ENCODE data around the gene KIAA0319L.
"Not testable (repeated sequence)": the region's sequence is repeated elsewhere in the genome, so short reads cannot be mapped to it uniquely, and the experiment has no call there.

KIAA0319L gene

DNA sequence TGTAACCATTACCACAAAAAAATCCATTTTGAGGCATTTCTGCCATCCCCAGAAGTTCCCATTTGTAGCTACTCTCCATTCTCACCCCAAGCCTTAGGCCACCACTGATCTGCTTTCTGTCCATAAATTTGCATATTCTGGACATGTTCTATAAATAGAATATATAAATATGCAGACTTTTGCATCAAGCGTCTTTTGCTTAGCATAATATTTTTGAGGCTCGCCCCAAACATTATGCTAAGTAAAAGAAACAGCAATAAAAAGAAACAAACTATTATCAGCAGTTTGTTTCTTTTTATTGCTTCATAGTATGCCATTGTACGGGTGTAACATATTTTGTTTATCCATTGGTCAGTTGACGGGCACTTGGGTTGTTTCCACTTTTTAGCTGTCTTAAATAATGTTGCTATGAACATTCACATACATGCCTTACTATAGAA is 23.8 kb upstream of the KIAA0319L start:
- DNase-seq: no peak

DNA sequence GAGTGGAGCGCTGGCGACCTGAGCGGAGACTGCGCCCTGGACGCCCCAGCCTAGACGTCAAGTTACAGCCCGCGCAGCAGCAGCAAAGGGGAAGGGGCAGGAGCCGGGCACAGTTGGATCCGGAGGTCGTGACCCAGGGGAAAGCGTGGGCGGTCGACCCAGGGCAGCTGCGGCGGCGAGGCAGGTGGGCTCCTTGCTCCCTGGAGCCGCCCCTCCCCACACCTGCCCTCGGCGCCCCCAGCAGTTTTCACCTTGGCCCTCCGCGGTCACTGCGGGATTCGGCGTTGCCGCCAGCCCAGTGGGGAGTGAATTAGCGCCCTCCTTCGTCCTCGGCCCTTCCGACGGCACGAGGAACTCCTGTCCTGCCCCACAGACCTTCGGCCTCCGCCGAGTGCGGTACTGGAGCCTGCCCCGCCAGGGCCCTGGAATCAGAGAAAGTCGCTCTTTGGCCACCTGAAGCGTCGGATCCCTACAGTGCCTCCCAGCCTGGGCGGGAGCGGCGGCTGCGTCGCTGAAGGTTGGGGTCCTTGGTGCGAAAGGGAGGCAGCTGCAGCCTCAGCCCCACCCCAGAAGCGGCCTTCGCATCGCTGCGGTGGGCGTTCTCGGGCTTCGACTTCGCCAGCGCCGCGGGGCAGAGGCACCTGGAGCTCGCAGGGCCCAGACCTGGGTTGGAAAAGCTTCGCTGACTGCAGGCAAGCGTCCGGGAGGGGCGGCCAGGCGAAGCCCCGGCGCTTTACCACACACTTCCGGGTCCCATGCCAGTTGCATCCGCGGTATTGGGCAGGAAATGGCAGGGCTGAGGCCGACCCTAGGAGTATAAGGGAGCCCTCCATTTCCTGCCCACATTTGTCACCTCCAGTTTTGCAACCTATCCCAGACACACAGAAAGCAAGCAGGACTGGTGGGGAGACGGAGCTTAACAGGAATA is 20.1 kb upstream of the KIAA0319L start:
- peak; percentile 61 for DNase-seq

DNA sequence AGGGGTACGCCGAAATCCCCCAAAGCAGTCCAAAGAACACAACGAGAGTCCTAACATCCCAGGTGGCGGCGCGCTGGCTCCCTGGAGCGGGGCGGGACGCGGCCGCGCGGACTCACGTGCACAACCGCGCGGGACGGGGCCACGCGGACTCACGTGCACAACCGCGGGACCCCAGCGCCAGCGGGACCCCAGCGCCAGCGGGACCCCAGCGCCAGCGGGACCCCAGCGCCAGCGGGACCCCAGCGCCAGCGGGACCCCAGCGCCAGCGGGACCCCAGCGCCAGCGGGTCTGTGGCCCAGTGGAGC is 19.5 kb upstream of the KIAA0319L start:
- not testable (repeated sequence) for DNase-seq

DNA sequence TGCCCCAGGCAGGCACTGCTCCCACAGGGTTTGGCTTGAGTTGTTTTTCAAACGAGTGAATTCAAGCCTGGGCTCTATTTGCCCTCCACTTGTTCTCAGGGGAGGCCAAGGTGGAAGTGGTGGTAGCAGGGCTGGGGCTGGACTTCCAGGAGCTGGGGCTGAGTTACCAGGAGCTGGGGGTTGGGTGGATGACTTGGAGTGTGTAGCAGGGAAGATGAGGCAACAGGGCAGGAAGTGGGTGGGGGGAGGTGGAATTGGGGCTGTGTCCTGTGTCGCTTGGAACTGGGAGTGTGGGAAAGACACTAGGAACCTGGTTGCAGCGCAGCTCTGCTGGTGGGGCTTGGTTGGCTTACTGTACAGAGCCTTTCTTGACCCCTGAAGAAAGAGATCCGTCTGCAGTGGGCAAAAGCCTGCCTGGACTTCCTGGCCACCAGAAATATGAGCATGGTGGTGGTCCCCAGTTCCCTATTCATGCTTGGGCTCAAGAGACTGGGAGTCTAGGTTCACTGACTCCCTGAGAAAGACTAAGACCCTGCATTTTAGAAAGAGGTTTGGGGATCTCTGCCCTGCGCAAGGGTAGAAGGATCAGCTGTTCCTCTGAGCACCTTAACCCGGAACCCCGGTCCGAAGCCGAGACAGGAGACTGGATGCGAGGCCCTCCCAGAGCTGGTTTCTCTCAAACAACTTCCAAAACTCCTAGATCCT is 19.0 kb upstream of the KIAA0319L start:
- no peak for DNase-seq

DNA sequence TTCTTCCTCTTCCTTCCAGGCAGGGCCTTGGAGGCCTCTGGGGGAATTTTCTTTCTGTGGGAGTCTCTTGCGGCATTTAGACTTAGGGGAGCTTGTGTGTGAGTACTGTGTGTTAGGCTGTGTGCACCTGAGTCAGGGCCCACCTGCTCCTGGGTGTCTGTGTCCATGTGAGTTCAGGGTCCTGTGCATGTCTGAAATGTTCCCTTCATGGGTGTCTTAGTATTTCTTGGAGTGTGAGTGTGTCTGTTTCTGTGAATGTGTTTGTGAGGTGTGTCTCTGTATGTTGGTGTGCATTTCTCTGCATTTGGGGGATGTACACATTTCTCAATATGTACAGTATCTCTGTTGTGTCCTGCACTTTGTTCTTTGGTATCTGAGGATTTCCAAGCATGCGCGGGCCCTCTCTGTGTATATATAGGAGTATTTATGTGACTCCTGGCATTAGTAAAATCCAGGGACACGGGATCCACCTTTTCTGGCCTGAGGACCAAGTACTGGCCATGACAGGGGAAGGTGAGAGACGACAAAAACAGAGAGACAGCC is 18.3 kb upstream of the KIAA0319L start:
- DNase-seq: no peak

DNA sequence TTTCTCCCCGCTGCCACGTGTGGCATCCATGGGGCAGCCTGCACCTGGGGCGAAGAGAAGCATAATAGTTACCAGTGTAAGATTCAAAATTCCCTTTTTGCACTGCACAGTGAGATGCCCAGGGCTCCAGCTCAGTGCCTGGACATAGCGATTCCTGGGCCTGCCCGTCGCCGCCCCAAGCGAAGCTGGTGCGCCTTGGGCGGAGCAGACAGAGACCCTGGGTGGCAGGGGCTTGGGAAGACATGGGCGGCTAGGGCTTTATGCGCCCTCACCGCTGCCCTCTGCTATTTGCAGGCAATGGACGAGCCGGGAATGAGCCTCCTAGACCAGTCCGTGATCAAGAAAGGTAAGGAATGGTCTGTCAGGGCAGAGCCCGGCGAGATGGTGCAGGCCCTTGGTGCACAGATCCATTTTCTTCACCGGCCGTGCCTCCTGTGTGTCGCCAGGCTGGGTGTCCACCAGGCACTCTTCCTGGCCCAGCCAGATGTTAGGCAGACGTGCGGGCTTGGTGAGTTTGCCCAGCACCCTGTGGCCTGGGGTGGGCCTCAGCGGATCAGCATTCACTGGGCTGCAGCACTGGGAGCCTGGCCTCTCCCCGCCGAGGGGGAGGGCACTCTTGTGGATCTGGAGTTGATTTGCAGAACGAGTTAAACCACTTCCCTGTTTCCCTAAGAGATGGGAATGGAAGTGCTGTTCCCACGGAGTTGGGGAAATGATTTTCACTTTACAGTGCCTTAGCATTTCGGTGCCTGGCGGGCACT is 17.6 kb upstream of the KIAA0319L start:
- no peak for DNase-seq

DNA sequence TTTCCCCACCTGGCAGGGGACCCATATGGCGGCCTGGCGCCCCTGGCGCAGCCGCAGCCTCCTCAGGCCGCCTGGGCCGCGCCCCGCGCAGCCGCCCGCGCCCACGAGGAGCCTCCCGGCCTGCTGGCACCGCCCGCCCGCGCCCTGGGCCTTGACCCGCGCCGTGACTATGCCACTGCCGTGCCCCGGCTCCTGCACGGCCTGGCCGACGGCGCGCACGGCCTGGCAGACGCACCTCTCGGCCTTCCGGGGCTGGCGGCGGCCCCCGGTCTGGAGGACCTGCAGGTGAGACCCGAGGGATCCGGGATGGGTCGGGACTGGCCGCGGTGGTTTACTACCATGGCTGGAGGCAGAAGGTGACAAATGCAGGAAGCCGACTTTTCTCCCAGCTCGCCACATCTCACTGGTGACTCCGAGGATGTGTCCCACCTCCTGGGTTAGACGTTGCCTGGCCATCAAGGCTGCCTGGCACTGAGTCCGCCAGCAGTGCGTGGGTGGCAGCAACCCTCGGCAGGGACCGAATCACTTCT is 17.0 kb upstream of the KIAA0319L start:
- no peak for DNase-seq

DNA sequence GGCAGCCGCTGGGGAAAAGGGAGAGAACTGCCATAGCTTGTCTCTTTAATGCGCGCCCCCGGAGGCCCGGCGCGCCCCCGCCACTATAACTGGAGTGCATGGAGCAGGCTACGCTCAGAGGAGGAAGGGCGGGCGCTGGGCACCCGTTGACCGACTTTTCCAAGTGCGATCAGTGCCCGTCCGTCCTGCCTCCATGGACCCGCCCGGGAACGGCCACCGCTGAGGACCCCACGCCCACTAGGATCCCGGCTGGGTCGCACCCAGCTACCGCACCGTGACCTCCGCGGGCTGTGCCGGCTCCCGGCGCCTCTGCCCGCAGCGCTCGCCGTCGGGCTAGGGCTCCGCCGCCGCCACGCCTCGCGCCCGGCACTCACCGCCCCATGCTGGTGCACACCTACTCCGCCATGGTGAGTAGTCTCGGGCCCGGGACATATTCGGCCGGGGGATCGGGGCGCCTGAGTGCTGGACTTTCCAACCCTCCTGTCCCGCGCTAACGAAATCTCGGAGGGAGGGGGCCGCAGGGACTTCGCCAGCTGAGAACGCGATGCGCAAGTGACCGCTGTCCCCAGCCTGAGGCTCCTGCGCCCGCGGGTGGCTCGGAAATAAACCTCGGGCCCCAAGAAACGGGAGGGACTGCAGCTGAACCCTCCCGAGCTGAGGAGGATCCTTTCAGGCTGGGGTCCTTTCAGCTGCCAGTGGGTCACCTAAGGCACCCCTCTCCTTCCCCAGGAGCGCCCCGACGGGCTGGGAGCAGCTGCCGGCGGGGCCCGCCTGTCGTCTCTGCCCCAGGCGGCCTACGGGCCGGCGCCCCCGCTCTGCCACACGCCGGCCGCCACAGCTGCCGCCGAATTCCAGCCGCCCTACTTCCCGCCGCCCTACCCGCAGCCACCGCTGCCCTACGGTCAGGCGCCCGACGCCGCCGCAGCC is 16.3 kb upstream of the KIAA0319L start, which contains the start of gene TFAP2E:
Gene TFAP2E, plus strand, starts transcription at position 117 of the 927 bp plus-strand sequence. Its CDS starts 264 bp downstream, at position 381.
- no peak for DNase-seq

DNA sequence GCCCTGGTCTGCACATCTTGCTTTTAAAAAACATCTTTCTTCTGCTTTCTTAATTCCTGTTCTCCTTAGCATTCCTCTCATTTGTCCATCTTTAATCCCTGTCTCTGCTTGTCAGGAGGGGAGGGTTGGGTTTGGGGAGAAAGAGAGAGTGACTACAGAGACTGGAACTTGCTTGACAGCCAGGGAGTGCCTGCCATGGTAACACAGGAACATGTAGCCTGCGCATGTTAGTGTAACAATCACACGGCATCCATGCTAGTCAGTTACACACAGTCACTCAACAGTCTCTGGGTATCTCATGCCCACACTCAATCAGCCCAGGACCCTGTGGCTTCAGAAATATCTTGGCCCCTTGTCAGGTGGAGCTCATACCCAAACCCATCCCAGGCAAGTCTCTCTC is 15.1 kb upstream of the KIAA0319L start:
- no peak for DNase-seq

DNA sequence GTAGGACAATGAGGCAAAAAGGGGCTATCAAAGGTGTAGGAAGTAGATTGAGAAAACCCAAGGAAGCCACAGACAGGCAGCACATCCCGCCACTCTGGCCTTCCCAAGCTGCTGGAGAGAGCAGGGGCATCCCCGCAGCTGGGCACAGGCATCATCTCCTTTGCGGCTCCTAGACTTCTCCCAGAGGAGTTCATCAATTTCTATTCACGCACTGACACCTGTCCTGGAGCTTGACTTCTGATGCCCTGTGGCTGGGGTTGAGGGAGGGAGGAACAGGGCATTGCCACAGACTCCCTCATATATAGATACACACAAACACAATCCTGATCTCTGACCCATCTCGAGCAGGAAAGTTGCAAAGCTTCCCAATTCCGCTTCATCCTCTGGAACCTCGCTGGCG is 14.1 kb upstream of the KIAA0319L start:
- DNase-seq: no peak

DNA sequence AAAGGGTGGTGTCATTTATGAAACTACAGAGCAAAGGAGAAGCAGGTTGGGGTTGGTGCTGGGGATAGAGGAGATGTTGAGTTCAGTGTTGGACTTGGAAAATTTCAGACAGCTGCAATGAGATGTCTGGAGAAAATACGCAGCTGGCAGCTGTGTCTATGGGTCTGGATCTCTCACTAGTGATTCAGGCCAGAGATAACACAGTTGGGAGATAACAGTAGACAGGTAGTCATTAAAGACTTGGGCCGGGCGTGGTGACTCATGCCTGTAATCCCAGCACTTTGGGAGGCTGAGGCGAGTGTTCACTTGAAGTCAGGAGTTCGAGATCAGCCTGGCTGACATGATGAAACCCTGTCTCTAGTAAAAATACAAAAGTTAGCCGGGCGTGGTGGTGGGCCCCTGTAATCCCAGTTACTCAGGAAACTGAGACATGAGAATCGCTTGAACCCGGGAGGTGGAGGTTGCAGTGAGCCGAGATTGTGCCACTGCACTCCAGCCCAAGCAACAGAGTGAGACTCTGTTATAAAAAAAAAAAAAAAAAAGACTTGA is 13.5 kb upstream of the KIAA0319L start:
- DNase-seq: no peak

DNA sequence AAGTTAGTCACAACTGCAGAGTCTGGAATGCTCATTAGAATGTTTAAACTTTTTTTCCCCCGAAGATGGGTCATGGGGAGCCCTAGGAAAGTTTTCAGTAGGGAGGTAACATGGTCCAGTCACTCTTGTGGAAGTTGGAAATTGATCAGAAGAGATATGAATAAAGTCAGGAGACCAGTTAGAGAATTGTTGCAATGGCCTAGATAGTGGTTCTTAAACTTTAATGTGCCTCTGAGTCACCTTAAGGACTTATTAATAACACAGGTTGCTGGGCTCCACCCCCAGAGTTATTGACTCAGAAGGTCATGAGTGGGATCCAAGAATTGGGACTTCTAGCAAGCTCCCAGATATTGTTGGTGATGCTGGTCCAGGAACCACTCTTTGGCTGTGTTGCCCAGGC is 12.7 kb upstream of the KIAA0319L start:
- DNase-seq: no peak

DNA sequence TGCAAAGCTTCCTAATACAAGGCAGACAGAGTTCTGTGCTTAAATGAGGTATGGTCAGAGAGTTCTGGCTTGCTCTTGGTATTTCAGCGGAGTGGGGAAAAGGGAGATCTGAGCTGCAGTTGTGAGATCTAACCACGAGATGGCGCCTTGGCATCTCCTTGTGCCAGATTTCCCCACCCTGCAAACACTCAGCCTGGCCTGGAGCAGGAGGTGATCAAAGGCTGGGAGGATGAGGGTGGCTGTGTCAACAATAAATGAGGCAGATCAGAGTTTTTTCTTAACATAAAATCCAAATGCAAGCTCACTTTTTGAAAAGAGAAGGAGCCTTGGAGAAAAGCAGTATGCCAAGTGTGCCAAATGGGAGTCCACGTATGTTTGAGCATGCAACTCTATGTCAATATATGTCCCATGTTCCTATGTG is 11.8 kb upstream of the KIAA0319L start:
- peak; percentile 49 for DNase-seq

DNA sequence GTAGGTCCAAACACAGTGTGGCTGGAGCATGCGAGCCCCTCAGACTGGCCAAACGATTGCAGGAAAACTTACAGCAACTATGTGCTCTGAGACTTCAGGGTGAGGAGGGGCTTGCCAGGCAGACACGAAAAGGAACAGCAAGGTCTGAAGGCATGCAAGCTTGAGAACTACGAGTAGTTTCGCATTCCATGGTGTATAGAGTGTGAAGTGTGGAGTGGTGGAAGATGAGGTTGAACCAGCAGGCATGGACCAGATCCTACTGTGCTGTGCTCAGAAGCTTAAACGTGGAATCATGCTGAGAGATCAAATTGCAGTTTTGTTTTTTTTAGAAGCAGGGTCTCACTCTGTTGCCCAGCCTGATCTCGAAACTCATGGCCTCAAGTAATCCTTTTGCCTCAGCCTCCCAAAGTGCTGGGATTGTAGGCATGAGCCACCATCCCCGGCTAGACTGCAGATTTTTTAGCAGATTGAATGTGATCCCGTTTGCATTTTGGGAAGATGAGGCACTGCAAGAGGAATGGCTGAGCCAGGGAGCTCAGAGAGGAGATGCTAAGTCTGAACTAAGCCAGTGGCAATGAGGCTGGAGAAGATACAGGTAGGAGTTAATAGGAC is 10.8 kb upstream of the KIAA0319L start:
- DNase-seq: no peak

DNA sequence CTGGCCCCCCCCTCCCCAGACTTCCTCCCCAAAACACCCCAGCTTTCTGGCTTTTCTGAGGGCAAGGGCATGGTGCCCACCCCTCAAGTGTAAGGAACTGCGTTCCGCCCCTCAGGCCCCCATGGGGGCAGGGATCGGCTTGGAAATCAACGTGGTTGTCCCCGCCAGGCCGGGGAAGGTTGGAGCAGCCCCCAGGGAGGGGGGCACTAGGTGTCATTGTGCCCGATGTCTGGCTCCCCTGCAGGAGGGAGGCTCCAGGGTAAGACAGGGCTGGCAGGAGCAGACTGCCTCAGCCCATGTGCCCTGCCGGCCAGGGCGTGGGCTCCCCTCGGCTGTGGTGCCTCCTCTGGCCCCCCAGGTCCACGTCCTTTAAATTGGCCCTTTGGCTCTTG is 8.5 kb upstream of the KIAA0319L start:
- DNase-seq: no peak

DNA sequence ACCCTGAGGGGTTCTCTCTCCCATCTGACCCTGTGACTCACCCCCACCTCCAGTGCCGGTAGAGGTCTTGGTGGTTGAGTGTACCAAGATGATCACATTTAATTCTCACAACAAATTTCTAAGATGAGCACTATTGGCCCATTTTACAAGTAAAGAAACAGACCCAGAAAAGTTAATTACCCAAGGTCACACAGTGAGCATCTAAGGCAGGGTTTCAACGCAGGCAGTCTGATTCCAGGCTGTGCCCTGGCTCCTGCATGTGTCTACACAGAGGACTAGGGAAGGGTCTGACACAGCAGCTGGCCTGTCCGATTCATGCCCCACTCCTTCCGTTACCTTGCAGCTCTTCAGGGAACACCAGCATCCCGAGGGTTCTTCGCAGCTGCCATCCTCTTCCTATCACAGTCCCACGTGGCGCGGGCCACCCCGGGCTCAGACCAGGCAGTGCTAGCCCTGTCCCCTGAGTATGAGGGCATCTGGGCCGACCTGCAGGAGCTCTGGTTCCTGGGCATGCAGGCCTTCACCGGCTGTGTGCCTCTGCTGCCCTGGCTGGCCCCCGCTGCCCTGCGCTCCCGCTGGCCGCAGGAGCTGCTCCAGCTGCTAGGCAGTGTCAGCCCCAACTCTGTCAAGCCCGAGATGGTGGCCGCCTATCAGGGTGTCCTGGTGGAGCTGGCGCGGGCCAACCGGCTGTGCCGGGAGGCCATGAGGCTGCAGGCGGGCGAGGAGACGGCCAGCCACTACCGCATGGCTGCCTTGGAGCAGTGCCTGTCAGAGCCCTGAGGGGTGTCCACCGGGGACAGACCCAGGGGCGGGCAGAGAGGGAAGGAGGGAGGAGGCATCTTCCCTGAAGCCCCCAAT is 7.9 kb upstream of the KIAA0319L start:
- DNase-seq: no peak

DNA sequence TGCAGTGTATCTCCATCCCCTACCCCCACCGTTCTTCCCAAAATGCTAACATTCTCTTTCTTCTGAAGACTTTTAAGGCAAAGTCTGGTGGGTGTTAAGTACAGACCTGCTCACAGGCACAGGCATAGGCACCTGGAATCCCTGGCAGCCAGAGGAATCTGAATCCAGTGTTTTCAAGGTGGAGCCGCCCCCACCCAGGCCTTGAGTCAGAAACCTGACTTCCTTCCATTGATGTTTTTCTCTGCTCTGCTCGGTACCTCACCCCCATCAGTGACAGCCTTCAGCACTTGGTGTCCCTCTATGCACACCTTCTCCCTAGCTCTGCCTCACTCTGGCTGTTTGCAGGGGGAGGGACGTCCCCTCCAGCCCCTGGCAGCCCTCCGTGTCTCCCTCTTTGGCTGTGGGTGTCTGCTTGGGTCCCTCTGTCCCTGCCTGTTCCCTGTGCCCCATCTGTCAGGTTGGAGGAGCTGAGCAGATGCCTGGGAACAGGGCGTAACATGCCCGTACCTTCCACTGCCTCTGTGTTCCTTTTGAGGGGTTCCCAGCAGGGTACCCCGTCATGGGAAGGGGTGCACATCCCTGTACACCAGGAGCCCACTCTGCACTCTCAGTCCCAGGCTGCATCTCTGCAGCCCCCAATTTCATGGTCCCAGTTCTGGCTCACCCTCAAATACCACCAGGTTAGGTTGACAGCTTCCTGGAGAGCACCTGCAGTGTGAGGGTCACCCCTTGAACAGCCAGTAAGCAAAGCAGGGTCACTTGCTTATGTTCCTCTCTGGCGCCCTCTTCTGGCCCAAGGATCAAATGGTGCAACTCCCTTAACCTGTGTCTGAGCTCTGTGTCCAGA is 7.1 kb upstream of the KIAA0319L start:
- peak; percentile 61 for DNase-seq

DNA sequence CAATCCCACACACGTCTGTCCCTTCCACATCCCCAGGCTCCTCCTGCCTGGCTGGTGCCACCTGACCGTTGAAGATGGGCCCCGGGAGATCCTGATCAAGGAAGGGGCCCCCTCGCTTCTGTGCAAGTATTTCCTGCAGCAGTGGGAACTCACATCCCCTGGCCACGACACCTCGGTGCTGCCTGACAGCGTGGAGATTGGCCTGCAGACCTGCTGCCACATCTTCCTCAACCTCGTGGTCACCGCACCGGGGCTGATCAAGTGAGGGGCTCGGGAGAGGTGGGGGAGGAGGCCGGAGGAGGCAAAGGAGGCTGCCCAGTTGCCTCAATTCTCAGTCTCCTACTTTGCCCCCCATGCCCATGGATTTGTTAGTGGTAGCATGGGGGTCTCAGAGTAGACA is 6.0 kb upstream of the KIAA0319L start:
- DNase-seq: no peak

Data from activated effector memory CD4-positive, alpha-beta T cell treated with Interleukin-2 at 50 U/mL for 16 hours (primary cell).